Activated CD4-positive, alpha-beta memory T cell treated with anti-CD3 and anti-CD28 coated beads for 36 hours (primary cell): ENCODE measurements around the gene HMGB4. TPM values are rescaled to one million over a fixed set of nuclear protein-coding genes. Genes with fewer than 3 reads are reported as not detected.

Source experiments
- CTCF ChIA-PET: fragments of 350-600 bp; sonication (Branson Sonifier 250); formaldehyde crosslinking; loops from one replicate; lab custom pipeline; 2021; ENCODE audit warnings: antibody characterized with exemption, inconsistent platforms; lab: Charles Lee
- POLR2A ChIA-PET: fragments of 350-600 bp; sonication (Branson Sonifier 250); formaldehyde crosslinking; loops from one replicate; lab custom pipeline; 2021; ENCODE audit warnings: antibody characterized with exemption; lab: Charles Lee
- DNase-seq: peaks from one replicate; pipeline ENCODE4 v3.0.0-alpha.2; 2020
- H3K27ac Mint-ChIP-seq: one replicate; pipeline ENCODE4 v1.8.0; 2021; ENCODE audit warnings: mixed read lengths
- H3K27me3 Mint-ChIP-seq: one replicate; pipeline ENCODE4 v1.8.0; 2021; ENCODE audit warnings: mixed read lengths
- H3K36me3 Mint-ChIP-seq: one replicate; pipeline ENCODE4 v1.8.0; 2021; ENCODE audit warnings: mixed read lengths
- H3K4me1 Mint-ChIP-seq: one replicate; pipeline ENCODE4 v1.8.0; 2021; ENCODE audit warnings: low read depth, mixed read lengths
- H3K4me3 Mint-ChIP-seq: one replicate; pipeline ENCODE4 v1.8.0; 2021; ENCODE audit warnings: mild to moderate bottlenecking, mixed read lengths
- H3K9me3 Mint-ChIP-seq: one replicate; pipeline ENCODE4 v1.8.0; 2021; ENCODE audit warnings: mixed read lengths
- intact Hi-C: fragments of 100-400 bp; cut with micrococcal nuclease; formaldehyde crosslinking; loops from one replicate; pipeline ENCODE4 v1.15.1; 2023
- total RNA-seq, 2 experiments: library from RNA; stranded (reverse); gene quantifications; one replicate each; pipeline ENCODE4 v1.2.3, GENCODE V29; 2021

HMGB4 gene
- total RNA-seq, 2 experiments from 2014 or later, result not detected

DNA sequence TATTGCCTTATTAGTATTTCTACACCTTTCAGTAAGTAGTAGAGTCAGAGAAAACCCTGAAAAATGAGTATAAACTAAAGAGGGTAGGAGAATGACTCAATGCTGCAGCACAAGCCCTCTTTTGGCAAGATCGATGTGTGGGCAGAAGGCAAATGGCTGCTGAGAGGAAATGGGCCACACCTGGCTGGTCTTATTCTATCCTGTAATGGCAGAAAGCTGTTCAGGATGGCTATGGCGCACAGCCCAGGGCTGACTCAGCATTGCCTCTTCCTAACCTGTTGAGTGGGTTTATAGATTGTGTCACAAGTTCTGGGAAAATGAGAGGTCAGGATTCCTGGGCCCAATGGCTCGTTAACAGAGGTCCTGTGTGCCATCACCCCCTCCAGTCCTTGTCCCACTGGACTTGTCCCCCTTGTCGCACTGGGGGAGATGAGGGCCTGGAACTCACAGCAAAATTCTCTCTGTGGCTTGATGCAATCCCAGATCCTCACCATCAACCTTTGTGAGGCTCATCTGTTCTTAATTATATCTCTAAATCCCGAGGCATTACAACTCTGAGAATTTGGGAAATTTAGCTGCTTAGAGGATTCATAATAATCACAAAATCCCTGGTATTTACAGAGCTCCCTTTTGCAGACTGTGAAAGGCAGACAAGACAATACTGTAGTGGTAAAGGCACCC is 13.2 kb downstream of the HMGB4 start:
- ChIA-PET CTCF (no interaction called here), POLR2A (no interaction called here)
- intact Hi-C loops, result no loop called here
- Mint-ChIP-seq H3K4me3 (no peak overlapping the region), H3K27ac (no peak overlapping the region), H3K9me3 (no peaks in the 10 kb centered on the region), H3K36me3 (no peaks in the 10 kb centered on the region), H3K27me3 (peaks cover 12% of the 10 kb centered on the region), H3K4me1 (no peaks in the 10 kb centered on the region)
- no peak for DNase-seq

DNA sequence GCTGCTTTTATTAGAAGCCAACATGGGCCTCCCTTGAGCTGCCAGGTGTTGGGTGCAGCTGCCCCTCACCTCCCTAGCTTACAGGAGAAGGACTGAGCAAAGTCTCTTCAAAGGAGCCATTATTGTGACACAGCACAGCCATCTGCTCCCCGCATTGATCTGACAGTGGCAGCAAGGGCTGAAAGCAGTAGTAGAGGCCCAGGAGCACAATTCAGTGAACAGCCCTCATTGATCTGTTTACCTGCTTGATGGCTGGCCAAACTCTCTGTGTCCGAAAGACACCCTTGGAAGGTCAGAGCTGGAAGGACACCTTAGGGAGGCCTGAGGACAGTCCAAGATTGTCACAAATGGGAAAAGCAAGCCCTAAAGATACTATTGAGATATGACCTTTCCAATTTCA is 14.5 kb downstream of the HMGB4 start:
- Mint-ChIP-seq H3K4me3 (no peak overlapping the region), H3K36me3 (no peaks in the 10 kb centered on the region), H3K4me1 (no peaks in the 10 kb centered on the region), H3K9me3 (no peaks in the 10 kb centered on the region), H3K27ac (no peak overlapping the region), H3K27me3 (peaks cover 14% of the 10 kb centered on the region)
- no peak for DNase-seq
- intact Hi-C loops, result no loop called here
- POLR2A ChIA-PET, result no interaction called here
- CTCF ChIA-PET, result no interaction called here

DNA sequence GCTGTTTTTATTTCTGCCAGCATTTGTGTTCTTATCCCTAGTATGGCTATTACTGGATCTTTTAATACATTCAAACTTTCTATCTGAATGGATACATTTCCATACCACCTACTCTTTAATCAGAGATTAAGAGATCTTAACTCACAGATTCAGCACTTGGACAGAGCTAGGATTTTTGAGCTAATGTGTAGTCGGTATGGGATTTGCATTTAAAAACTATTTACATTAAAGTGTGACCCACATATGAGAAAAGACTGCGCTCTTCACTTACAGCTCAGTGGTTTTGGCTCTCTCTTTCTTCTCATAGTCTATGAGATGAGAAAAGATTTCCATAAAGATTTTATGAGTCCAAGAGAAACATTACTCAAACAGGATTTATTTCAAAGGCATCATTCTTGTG is 16.4 kb downstream of the HMGB4 start:
- POLR2A ChIA-PET, result no interaction called here

DNA sequence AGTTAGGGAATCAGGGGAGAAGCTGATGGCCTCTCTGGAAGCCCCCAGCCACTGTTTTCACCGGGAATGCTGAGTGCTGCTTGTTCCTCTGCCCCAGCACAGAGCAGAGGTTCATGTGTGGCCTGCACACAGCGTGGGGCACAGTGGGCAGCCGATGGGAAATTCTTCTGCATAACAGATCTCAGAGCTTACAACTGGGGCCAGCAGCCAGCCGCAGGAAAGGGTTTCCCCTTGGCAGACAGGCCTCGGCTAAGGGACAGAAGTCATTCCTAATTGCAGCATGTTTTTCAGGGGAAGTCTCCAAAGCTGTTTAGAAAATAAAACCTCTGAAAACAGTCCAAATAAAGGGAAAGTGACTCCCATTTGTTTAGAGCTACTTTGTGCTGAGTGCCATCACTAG is 22.6 kb downstream of the HMGB4 start:
- no peaks in the 10 kb centered on the region for H3K9me3 Mint-ChIP-seq
- intact Hi-C loops, result no loop called here
- CTCF ChIA-PET, result no interaction called here
- H3K4me3 Mint-ChIP-seq, result no peak overlapping the region
- H3K27me3 Mint-ChIP-seq, result peaks cover 24% of the 10 kb centered on the region
- POLR2A ChIA-PET, result no interaction called here
- no peaks in the 10 kb centered on the region for H3K4me1 Mint-ChIP-seq
- no peak for DNase-seq
- no peak overlapping the region for H3K27ac Mint-ChIP-seq
- H3K36me3 Mint-ChIP-seq, result no peaks in the 10 kb centered on the region

More for the DNA sequence above, 16.4 kb downstream of the HMGB4 start:
- Mint-ChIP-seq H3K36me3 (no peaks in the 10 kb centered on the region), H3K27ac (no peak overlapping the region), H3K4me1 (no peaks in the 10 kb centered on the region), H3K4me3 (no peak overlapping the region), H3K9me3 (no peaks in the 10 kb centered on the region), H3K27me3 (peaks cover 25% of the 10 kb centered on the region)
- intact Hi-C loops, result no loop called here
- no peak for DNase-seq
- CTCF ChIA-PET, result no interaction called here

DNA sequence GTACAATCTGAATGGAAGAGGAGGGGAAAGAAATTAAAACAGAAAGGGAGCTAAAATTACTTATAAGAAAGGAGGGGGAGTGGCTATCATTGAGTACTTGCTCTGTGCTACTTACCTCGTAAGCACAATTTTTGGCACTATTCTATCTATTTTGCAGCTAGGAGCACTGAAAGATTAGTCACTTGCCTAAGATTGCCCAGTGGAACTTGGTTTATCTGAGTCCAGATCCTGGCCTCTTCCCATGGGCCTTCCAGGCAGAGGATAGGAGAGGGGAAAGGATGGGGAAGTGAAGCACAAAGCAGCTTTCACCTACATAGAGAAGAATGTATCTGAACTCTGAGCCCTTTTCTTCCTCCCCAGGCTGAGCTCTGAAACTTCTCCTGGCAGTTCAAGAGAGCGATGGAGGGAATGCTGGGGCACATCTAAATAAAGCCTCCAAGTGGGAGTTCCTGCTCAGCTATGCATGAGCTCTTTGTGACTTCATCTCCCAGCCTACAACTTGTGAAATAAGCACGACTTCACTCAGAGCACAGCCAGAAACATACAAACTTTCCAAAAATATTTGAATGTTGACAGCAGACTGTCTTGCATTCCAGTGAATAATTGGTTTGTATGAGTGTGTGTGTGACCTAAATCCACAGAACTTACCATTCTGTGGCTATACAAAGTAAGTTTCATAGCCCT is 29.4 kb downstream of the HMGB4 start:
- Mint-ChIP-seq H3K4me1 (no peaks in the 10 kb centered on the region), H3K36me3 (no peaks in the 10 kb centered on the region), H3K27ac (no peak overlapping the region), H3K4me3 (no peak overlapping the region), H3K27me3 (peaks cover 3% of the 10 kb centered on the region), H3K9me3 (no peaks in the 10 kb centered on the region)
- ChIA-PET CTCF (no interaction called here), POLR2A (no interaction called here)
- no peak for DNase-seq
- intact Hi-C loops, result no loop called here

DNA sequence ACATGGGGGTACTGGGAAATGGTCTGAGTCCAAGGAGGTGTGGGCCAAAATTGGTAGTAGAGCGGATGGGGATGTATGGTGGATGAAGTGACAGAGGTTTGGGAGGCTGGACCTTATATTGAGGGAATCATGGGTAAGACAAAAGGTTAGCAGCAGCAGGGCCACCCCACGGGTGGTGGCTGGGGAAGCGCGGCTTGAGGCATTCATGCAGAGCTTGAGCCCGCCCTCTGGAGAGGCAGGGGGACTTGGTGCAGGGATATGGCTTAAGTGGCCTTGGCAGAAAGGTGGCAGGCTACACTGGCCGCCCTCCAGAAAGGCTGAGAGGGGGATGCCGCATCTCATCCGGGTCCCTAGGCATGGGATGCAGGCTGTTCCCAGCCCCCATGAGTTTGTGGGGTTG is 31.5 kb downstream of the HMGB4 start:
- H3K27ac Mint-ChIP-seq, result no peak overlapping the region
- intact Hi-C loops, result no loop called here
- POLR2A ChIA-PET, result no interaction called here
- CTCF ChIA-PET, result no interaction called here
- no peaks in the 10 kb centered on the region for H3K36me3 Mint-ChIP-seq
- no peaks in the 10 kb centered on the region for H3K4me1 Mint-ChIP-seq
- H3K9me3 Mint-ChIP-seq, result no peaks in the 10 kb centered on the region
- H3K4me3 Mint-ChIP-seq, result no peak overlapping the region
- H3K27me3 Mint-ChIP-seq, result peaks cover 3% of the 10 kb centered on the region
- DNase-seq, result no peak

DNA sequence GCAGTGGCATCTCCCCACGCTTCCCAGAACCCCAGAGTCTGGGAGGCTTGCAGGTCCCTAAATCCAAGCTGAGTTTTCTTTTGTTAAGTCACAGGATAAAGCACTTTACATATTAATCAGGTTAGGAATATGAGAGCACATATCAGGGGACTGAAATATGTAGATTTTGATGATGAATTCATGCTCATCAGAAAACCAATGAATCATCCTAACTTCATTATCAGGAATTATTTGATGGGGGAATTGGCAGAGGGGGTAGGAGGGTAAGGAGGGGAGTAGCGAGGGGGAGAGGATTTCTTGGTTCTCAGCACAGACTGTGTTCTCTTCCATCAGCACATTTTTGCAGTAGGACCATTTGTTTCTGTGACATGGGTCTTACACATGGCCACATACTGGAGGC is 32.1 kb downstream of the HMGB4 start:
- no peaks in the 10 kb centered on the region for H3K9me3 Mint-ChIP-seq
- CTCF ChIA-PET, result no interaction called here
- H3K36me3 Mint-ChIP-seq, result no peaks in the 10 kb centered on the region
- H3K4me3 Mint-ChIP-seq, result no peak overlapping the region
- POLR2A ChIA-PET, result no interaction called here
- H3K27me3 Mint-ChIP-seq, result peaks cover 3% of the 10 kb centered on the region
- H3K4me1 Mint-ChIP-seq, result no peaks in the 10 kb centered on the region
- H3K27ac Mint-ChIP-seq, result no peak overlapping the region
- intact Hi-C loops, result no loop called here
- no peak for DNase-seq

DNA sequence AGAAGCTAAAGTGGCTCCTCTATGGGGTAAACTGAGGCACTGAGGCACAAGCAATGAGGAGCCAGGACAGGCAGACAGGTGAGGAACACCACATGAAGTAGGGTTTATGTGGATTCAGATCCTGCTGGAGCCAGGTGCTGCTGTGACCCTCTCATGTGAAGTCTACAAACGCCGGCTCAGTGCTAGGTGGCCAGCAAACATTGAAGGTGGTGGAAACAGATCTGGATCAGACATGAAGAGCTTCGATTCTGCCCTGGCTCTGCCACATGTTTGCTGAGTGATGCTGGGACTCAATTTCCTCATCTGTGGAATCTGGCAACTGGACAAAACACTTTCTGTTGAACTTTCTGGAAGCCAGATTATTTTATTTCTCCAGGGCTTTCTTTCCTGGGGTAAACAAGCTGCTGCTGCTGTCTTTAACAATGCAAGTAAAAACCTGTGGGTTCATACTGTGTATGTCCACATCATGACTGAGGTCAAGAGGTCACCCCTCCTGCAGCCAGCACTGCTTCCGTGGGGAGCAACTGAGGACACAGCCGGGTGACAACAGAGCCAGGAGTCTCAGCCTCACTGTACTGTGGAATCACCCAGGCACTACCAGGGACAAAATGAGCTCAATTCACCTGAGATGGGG is 33.3 kb downstream of the HMGB4 start:
- Mint-ChIP-seq H3K4me3 (no peak overlapping the region), H3K27ac (no peak overlapping the region), H3K4me1 (no peaks in the 10 kb centered on the region), H3K27me3 (peaks cover 3% of the 10 kb centered on the region), H3K9me3 (no peaks in the 10 kb centered on the region), H3K36me3 (no peaks in the 10 kb centered on the region)
- POLR2A ChIA-PET, result no interaction called here
- CTCF ChIA-PET, result no interaction called here
- DNase-seq, result no peak
- intact Hi-C loops, result no loop called here

DNA sequence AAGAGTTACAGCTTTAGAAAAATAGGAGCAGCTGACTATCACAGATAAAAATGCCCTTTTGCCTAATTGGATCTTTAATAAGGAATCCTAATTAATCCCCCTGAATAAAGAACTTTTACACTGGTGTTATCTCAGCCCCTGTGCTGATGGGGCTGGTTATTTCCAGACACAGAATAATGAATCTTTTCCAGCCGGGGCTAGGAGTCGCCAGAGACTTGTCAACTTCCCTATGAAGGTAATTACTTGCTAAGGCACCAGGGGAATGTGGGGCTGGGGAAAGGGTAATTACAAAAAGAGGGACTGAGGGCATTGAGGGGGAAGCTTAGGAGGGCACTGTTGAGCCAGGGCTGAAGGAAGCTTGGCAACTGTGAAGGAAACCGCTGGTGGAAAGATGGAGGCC is 34.5 kb downstream of the HMGB4 start:
- no peaks in the 10 kb centered on the region for H3K36me3 Mint-ChIP-seq
- ChIA-PET CTCF (no interaction called here), POLR2A (no interaction called here)
- H3K4me1 Mint-ChIP-seq, result no peaks in the 10 kb centered on the region
- no peak for DNase-seq
- H3K9me3 Mint-ChIP-seq, result no peaks in the 10 kb centered on the region
- intact Hi-C loops, result no loop called here
- H3K4me3 Mint-ChIP-seq, result no peak overlapping the region
- no peak overlapping the region for H3K27ac Mint-ChIP-seq
- peaks cover 3% of the 10 kb centered on the region for H3K27me3 Mint-ChIP-seq

DNA sequence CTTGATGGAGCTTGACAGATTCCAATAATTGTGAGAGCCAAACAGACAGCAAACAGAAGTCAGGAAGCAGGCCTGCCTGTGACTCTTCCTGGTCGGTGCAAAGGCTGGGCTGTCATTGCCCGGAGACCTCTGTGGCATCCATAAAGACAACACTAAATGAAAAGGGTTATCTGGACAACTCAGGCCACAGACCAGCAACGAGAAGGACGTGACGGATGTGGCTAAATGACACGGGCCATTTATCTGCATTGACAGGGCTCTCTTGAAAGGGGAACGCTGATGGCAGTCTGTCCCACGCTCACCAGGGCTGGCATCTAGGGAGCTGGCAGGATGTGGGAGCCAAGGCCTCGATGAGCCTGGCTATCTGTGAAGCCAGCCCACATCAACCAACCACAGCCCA is 35.0 kb downstream of the HMGB4 start:
- CTCF ChIA-PET, result no interaction called here
- H3K27ac Mint-ChIP-seq, result no peak overlapping the region
- no peak overlapping the region for H3K4me3 Mint-ChIP-seq
- intact Hi-C loops, result no loop called here
- no peaks in the 10 kb centered on the region for H3K36me3 Mint-ChIP-seq
- no peaks in the 10 kb centered on the region for H3K9me3 Mint-ChIP-seq
- H3K27me3 Mint-ChIP-seq, result peaks cover 3% of the 10 kb centered on the region
- POLR2A ChIA-PET, result no interaction called here
- H3K4me1 Mint-ChIP-seq, result no peaks in the 10 kb centered on the region
- no peak for DNase-seq

DNA sequence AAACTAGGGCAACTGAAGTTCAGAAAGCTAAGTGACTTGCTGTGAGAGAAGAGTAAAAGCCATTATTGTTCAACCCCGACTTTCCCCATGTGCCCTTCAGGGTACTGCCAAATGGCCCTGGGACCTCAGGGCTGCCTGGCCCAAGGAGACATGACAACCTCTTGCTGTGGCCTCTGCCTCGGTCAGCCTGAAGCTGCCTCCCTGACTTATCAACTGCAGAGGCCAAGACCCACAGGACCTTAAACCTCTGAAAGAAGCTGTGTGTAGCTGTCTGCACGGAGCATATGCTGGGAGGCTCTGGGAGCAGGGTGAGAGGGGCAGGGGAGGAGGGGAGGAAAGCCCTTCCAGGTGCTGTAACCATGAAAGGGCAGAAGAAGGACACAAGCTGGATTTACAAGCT is 35.9 kb downstream of the HMGB4 start:
- ChIA-PET CTCF (no interaction called here), POLR2A (no interaction called here)
- intact Hi-C loops, result no loop called here
- no peak for DNase-seq
- no peak overlapping the region for H3K4me3 Mint-ChIP-seq
- no peaks in the 10 kb centered on the region for H3K4me1 Mint-ChIP-seq
- peaks cover 3% of the 10 kb centered on the region for H3K27me3 Mint-ChIP-seq
- no peak overlapping the region for H3K27ac Mint-ChIP-seq
- H3K36me3 Mint-ChIP-seq, result no peaks in the 10 kb centered on the region
- no peaks in the 10 kb centered on the region for H3K9me3 Mint-ChIP-seq

DNA sequence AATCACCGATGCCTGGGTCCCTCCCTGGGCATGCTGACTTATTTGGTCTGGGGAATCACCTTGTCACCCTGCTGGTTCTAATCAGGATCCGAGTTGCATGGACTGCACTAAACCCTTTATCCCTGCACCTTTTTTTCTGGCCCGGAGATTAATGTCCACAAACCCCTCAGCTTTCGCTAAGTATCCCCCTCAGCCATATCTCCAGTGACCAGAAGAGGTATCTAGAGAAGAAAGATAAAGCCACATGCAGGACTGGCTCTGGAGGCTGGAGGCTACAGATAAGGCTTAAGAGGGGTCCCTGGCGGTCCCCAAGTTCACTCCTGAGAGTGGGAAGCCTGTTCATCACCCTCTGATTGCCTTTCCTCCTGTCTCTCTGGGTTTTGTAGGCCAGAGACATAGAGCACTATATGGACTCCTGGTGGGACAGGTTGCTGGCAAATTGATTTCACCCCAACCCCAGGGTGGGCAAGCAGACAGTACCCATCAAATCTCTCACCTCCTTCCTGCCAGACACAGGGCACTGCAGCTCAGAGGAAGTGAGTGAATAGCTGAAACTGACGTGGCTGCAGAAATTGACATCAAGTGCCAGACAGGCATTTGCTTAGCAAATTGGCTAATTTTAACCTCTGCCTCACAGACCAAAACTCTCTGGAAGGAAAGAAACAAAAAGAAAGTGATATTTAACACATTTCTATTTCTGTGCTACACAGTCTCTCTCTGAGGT is 38.8 kb downstream of the HMGB4 start:
- ChIA-PET CTCF (no interaction called here), POLR2A (no interaction called here)
- Mint-ChIP-seq H3K27ac (no peak overlapping the region), H3K4me1 (no peaks in the 10 kb centered on the region), H3K36me3 (no peaks in the 10 kb centered on the region), H3K9me3 (no peaks in the 10 kb centered on the region), H3K27me3 (peaks cover 7% of the 10 kb centered on the region), H3K4me3 (no peak overlapping the region)
- intact Hi-C loops, result no loop called here
- no peak for DNase-seq
